Endothelial cell of umbilical vein (primary cell): ENCODE results near the gene ABLIM2. TPM values are rescaled to one million over a fixed set of nuclear protein-coding genes. Genes with fewer than 3 reads are reported as not detected.

Experiments used
- BruUV-seq: library from RNA; stranded (reverse); fragments of 400-500 nt; replicated peaks from 2 replicates; lab custom pipeline; 2021; lab: Mats Ljungman, UMichigan
- CTCF ChIA-PET: fragments of 300-600, 350-600 bp; sonication (Branson Sonifier 250); formaldehyde crosslinking; loops from one replicate; lab custom pipeline; 2021; ENCODE audit warnings: antibody characterized with exemption, inconsistent platforms; lab: Charles Lee
- POLR2A ChIA-PET: fragments of 300-600, 350-600 bp; sonication (Branson Sonifier 250); formaldehyde crosslinking; loops from one replicate; lab custom pipeline; 2021; ENCODE audit warnings: antibody characterized with exemption, inconsistent platforms; lab: Charles Lee
- DNase-seq: peaks from one replicate; pipeline ENCODE4 v3.0.0-alpha.2; 2011; ENCODE audit warnings: low read depth, low spot score
- FAIRE-seq: peaks from 2 replicates; lab custom pipeline; 2011; peaks lifted over from hg19 to GRCh38; lab: Jason Lieb, UNC
- H2AFZ ChIP-seq: 2 replicates; pipeline ENCODE4 v1.6.0; 2012; ENCODE audit warnings: low read depth, low read length, control low read depth, inconsistent platforms
- H3K27ac ChIP-seq: 2 replicates; pipeline ENCODE4 v1.5.1; 2011; ENCODE audit warnings: low read depth, mild to moderate bottlenecking, control low read depth, low read length, moderate library complexity; ENCODE audit not compliant: insufficient read depth
- H3K27me3 ChIP-seq, 2 experiments: 2 replicates each; pipeline versions ENCODE4 v1.6.0 to v1.6.1; 2011; ENCODE audit warnings: low read length in 2 of 2, mixed read lengths in 1 of 2; ENCODE audit not compliant: control insufficient read depth in 2 of 2, insufficient read depth in 2 of 2
- H3K36me3 ChIP-seq, 2 experiments: 2 replicates in 1 of 2; 3 replicates in 1 of 2; pipeline ENCODE4 v1.5.1; 2011; ENCODE audit warnings: low read length in 2 of 2, mild to moderate bottlenecking in 1 of 2, moderate library complexity in 1 of 2; ENCODE audit not compliant: control insufficient read depth in 2 of 2, insufficient read depth in 2 of 2; ENCODE audit errors: extremely low read depth in 1 of 2
- H3K4me1 ChIP-seq: 3 replicates; pipeline ENCODE4 v1.5.1; 2011; ENCODE audit warnings: mild to moderate bottlenecking, low read length; ENCODE audit not compliant: control insufficient read depth, insufficient read depth; ENCODE audit errors: extremely low read depth
- H3K4me2 ChIP-seq: 2 replicates; pipeline ENCODE4 v1.6.1; 2011; ENCODE audit warnings: low read length, control low read depth, mixed read lengths; ENCODE audit not compliant: insufficient read depth
- H3K4me3 ChIP-seq, 3 experiments: fragments of 200-600 bp in 1 of 3; sonication (generic), shearing (Covaris generic) in 1 of 3; replicated peaks in 1 of 3; 2 replicates each; pipeline ENCODE4 v1.5.1; 2011 to 2016; ENCODE audit warnings: control low read depth in 3 of 3, low read length in 3 of 3, mild to moderate bottlenecking in 2 of 3, inconsistent platforms in 1 of 3, low read depth in 1 of 3, moderate library complexity in 1 of 3; ENCODE audit not compliant: insufficient read depth in 1 of 3
- H3K79me2 ChIP-seq: 2 replicates; pipeline ENCODE4 v1.6.0; 2012; ENCODE audit warnings: low read length, inconsistent platforms; ENCODE audit not compliant: control insufficient read depth, insufficient read depth
- H3K9ac ChIP-seq: replicated peaks from 2 replicates; pipeline ENCODE3; 2011; ENCODE audit warnings: low read length, control low read depth; ENCODE audit not compliant: insufficient read depth; ENCODE audit errors: extremely low read depth
- H3K9me1 ChIP-seq: replicated peaks from 3 replicates; pipeline ENCODE4 v1.6.0; 2011; ENCODE audit warnings: mild to moderate bottlenecking, low read length; ENCODE audit not compliant: control insufficient read depth, insufficient read depth; ENCODE audit errors: extremely low read depth
- H3K9me3 ChIP-seq: replicated peaks from 2 replicates; pipeline ENCODE4 v1.5.1; 2012; ENCODE audit warnings: low read length, inconsistent platforms; ENCODE audit not compliant: control insufficient read depth, insufficient read depth
- H4K20me1 ChIP-seq: replicated peaks from 2 replicates; pipeline ENCODE3; 2011; ENCODE audit warnings: mild to moderate bottlenecking, low read length; ENCODE audit not compliant: control insufficient read depth, insufficient read depth; ENCODE audit errors: extremely low read depth
- MYC ChIP-seq: IDR thresholded peaks from one replicate; pipeline ENCODE4 v1.6.1; 2011; ENCODE audit warnings: mild to moderate bottlenecking, low read depth, low read length
- dilution Hi-C: fragments of 300-500 bp; cut with MboI; formaldehyde crosslinking; loops from one replicate; pipeline ENCODE4 v1.15.0; 2019; ENCODE audit warnings: low sequenced_read_pairs; ENCODE audit not compliant: extremely low pct_ligation_motif_present
- intact Hi-C: fragments of 100-400 bp; cut with micrococcal nuclease; formaldehyde crosslinking; loops from one replicate; pipeline ENCODE4 v1.10.0; 2022
- polyA plus RNA-seq, 4 experiments: library from polyadenylated mRNA; depleted of rRNA in 3 of 4; stranded (reverse) in 3 of 4; unstranded in 1 of 4; fragments of >200 nt; gene quantifications; 2 replicates each; pipeline versions ENCODE4 v1.2.1 to v1.2.3, GENCODE V29; 2011 to 2012; ENCODE audit warnings: missing spikeins in 1 of 4
- total RNA-seq: library from RNA; stranded (reverse); gene quantifications from 2 replicates; pipeline ENCODE4 v1.2.3, GENCODE V29; 2021
- TF ChIP-seq, protein P1 (sequence below), 2 donors: IDR thresholded peaks; 1 replicate in 1 of 2; 2 replicates in 1 of 2; pipeline ENCODE4 v1.5.1; 2011; ENCODE audit warnings: low read length in 2 of 2, mild to moderate bottlenecking in 2 of 2, moderate library complexity in 2 of 2, control low read depth in 1 of 2, inconsistent platforms in 1 of 2, low read depth in 1 of 2; ENCODE audit not compliant: insufficient read depth in 1 of 2; ENCODE audit errors: extremely low read depth in 1 of 2

Gene ABLIM2
- total and polyA plus RNA-seq, 2 donors (not counting 3 experiments of a cell fraction or from before 2014, with no cell fraction given): 0.28 to 0.66 TPM

GRCh38 chr4:8192748-8193738 is 34.4 kb upstream of the ABLIM2 start:
- no peaks in the 10 kb centered on the region for H3K36me3 ChIP-seq
- no peaks in the 10 kb centered on the region for H3K79me2 ChIP-seq
- H4K20me1 ChIP-seq: no peaks in the 10 kb centered on the region
- no peak for TF ChIP-seq MYC
- TF ChIP-seq, protein P1, sequence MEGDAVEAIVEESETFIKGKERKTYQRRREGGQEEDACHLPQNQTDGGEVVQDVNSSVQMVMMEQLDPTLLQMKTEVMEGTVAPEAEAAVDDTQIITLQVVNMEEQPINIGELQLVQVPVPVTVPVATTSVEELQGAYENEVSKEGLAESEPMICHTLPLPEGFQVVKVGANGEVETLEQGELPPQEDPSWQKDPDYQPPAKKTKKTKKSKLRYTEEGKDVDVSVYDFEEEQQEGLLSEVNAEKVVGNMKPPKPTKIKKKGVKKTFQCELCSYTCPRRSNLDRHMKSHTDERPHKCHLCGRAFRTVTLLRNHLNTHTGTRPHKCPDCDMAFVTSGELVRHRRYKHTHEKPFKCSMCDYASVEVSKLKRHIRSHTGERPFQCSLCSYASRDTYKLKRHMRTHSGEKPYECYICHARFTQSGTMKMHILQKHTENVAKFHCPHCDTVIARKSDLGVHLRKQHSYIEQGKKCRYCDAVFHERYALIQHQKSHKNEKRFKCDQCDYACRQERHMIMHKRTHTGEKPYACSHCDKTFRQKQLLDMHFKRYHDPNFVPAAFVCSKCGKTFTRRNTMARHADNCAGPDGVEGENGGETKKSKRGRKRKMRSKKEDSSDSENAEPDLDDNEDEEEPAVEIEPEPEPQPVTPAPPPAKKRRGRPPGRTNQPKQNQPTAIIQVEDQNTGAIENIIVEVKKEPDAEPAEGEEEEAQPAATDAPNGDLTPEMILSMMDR (IDR thresholded peaks at IDR 0.05; ENCODE audit: extremely low read depth in 1 of 2, insufficient read depth in 1 of 2, low read depth in 1 of 2, low read length in 2 of 2): peak; percentile 9 to 18
- H3K27ac ChIP-seq: no peak overlapping the region
- ChIA-PET POLR2A (no interaction called here), CTCF (interaction anchor here (0.9 to 7.5 kb wide), 5 partner anchors 12 to 435 kb away, joined by 3 to 168 read pairs (median 3); no protein-coding TSS in a partner anchor)
- H3K4me2 ChIP-seq: no peak overlapping the region
- no peak overlapping the region for H2AFZ ChIP-seq
- dilution Hi-C loops (no loop called here), intact Hi-C loops (loop anchor here (5.0 kb wide), 2 partner anchors 206 to 276 kb away; no protein-coding TSS in a partner anchor)
- BruUV-seq: no TSS peak
- DNase-seq (peak; percentile 79), FAIRE-seq (peak; percentile 92)
- H3K9ac ChIP-seq: no peak overlapping the region
- H3K9me3 ChIP-seq: no peaks in the 10 kb centered on the region
- no peaks in the 10 kb centered on the region for H3K9me1 ChIP-seq
- no peaks in the 10 kb centered on the region for H3K27me3 ChIP-seq
- peaks cover 62% of the 10 kb centered on the region for H3K4me1 ChIP-seq
- no peak overlapping the region for H3K4me3 ChIP-seq
